Activated CD4-positive, alpha-beta memory T cell treated with anti-CD3 and anti-CD28 coated beads, Interleukin-2, amount 10 ng/mL, durations not matched to agents 7 days and 5 days (primary cell): ENCODE measurements around the gene SP4. TPM values are rescaled to one million over a fixed set of nuclear protein-coding genes. Genes with fewer than 3 reads are reported as not detected.

ENCODE experiments used
- CTCF ChIA-PET: fragments of 350-600 bp; sonication (Branson Sonifier 250); formaldehyde crosslinking; loops from one replicate; lab custom pipeline; 2021; ENCODE audit warnings: antibody characterized with exemption, inconsistent platforms; lab: Charles Lee
- POLR2A ChIA-PET: fragments of 350-600 bp; sonication (Branson Sonifier 250); formaldehyde crosslinking; loops from one replicate; lab custom pipeline; 2021; ENCODE audit warnings: antibody characterized with exemption; lab: Charles Lee
- DNase-seq: peaks from one replicate; pipeline ENCODE4 v3.0.0-alpha.2; 2020
- H3K27ac Mint-ChIP-seq: one replicate; pipeline ENCODE4 v1.8.0; 2021; ENCODE audit warnings: mild to moderate bottlenecking, mixed read lengths
- H3K27me3 Mint-ChIP-seq: one replicate; pipeline ENCODE4 v1.8.0; 2021; ENCODE audit warnings: mixed read lengths
- H3K36me3 Mint-ChIP-seq: one replicate; pipeline ENCODE4 v1.8.0; 2021; ENCODE audit warnings: low read depth, mixed read lengths
- H3K4me1 Mint-ChIP-seq: one replicate; pipeline ENCODE4 v1.8.0; 2021; ENCODE audit warnings: mixed read lengths
- H3K4me3 Mint-ChIP-seq: one replicate; pipeline ENCODE4 v1.8.0; 2021; ENCODE audit warnings: mild to moderate bottlenecking, mixed read lengths
- H3K9me3 Mint-ChIP-seq: one replicate; pipeline ENCODE4 v1.8.0; 2021; ENCODE audit warnings: mixed read lengths
- total RNA-seq, 2 experiments: library from RNA; stranded (reverse); gene quantifications; one replicate each; pipeline ENCODE4 v1.2.3, GENCODE V29; 2021

Gene SP4
- total RNA-seq, 2 experiments from 2014 or later: 54.2 to 54.3 TPM

GRCh38 chr7:21450941-21451340 lies 23.1 kb downstream of the SP4 start:
- peaks cover 49% of the 10 kb centered on the region for H3K9me3 Mint-ChIP-seq
- no peak overlapping the region for H3K4me3 Mint-ChIP-seq
- CTCF ChIA-PET: no interaction called here
- no peak for DNase-seq
- H3K27me3 Mint-ChIP-seq: no peaks in the 10 kb centered on the region
- peaks cover 27% of the 10 kb centered on the region for H3K4me1 Mint-ChIP-seq
- H3K36me3 Mint-ChIP-seq: peaks cover 90% of the 10 kb centered on the region
- POLR2A ChIA-PET: no interaction called here
- no peak overlapping the region for H3K27ac Mint-ChIP-seq

- POLR2A ChIA-PET: no interaction called here
- DNase-seq: no peak
- H3K27ac Mint-ChIP-seq: no peak overlapping the region
- no peak overlapping the region for H3K4me3 Mint-ChIP-seq
- peaks cover 96% of the 10 kb centered on the region for H3K36me3 Mint-ChIP-seq
- CTCF ChIA-PET: no interaction called here
- H3K4me1 Mint-ChIP-seq: peaks cover 13% of the 10 kb centered on the region
- H3K27me3 Mint-ChIP-seq: no peaks in the 10 kb centered on the region
- H3K9me3 Mint-ChIP-seq: peaks cover 60% of the 10 kb centered on the region
Measured at GRCh38 chr7:21454182-21454581, 26.3 kb downstream of the SP4 start.

- DNase-seq: no peak
- Mint-ChIP-seq H3K4me1 (peaks cover 12% of the 10 kb centered on the region), H3K9me3 (peaks cover 65% of the 10 kb centered on the region), H3K27ac (no peak overlapping the region), H3K4me3 (no peak overlapping the region), H3K27me3 (no peaks in the 10 kb centered on the region), H3K36me3 (peaks cover 98% of the 10 kb centered on the region)
- CTCF ChIA-PET: no interaction called here
- POLR2A ChIA-PET: interaction anchor here (1.6 kb wide), 1 partner anchor 116 kb away, joined by 3 read pairs; no protein-coding TSS in a partner anchor
Measured at GRCh38 chr7:21454906-21455305, 27.0 kb downstream of the SP4 start.

- ChIA-PET POLR2A (no interaction called here), CTCF (no interaction called here)
- Mint-ChIP-seq H3K4me3 (no peak overlapping the region), H3K4me1 (peaks cover 15% of the 10 kb centered on the region), H3K27me3 (no peaks in the 10 kb centered on the region), H3K9me3 (peaks cover 27% of the 10 kb centered on the region), H3K36me3 (peaks cover 82% of the 10 kb centered on the region), H3K27ac (no peak overlapping the region)
- DNase-seq: no peak
Measured at GRCh38 chr7:21461282-21461681, 33.4 kb downstream of the SP4 start.

GRCh38 chr7:21462081-21462480 lies 34.2 kb downstream of the SP4 start:
- Mint-ChIP-seq H3K4me3 (no peak overlapping the region), H3K4me1 (peaks cover 15% of the 10 kb centered on the region), H3K36me3 (peaks cover 79% of the 10 kb centered on the region), H3K27ac (no peak overlapping the region), H3K9me3 (peaks cover 23% of the 10 kb centered on the region), H3K27me3 (no peaks in the 10 kb centered on the region)
- ChIA-PET POLR2A (no interaction called here), CTCF (no interaction called here)
- no peak for DNase-seq

- H3K36me3 Mint-ChIP-seq: peaks cover 77% of the 10 kb centered on the region
- no peak overlapping the region for H3K27ac Mint-ChIP-seq
- H3K4me3 Mint-ChIP-seq: no peak overlapping the region
- no peaks in the 10 kb centered on the region for H3K27me3 Mint-ChIP-seq
- DNase-seq: no peak
- peaks cover 16% of the 10 kb centered on the region for H3K9me3 Mint-ChIP-seq
- peaks cover 15% of the 10 kb centered on the region for H3K4me1 Mint-ChIP-seq
- ChIA-PET CTCF (no interaction called here), POLR2A (no interaction called here)
Measured at GRCh38 chr7:21463524-21463923, 35.6 kb downstream of the SP4 start.

- no peak for DNase-seq
- no peaks in the 10 kb centered on the region for H3K9me3 Mint-ChIP-seq
- no peak overlapping the region for H3K27ac Mint-ChIP-seq
- H3K27me3 Mint-ChIP-seq: no peaks in the 10 kb centered on the region
- ChIA-PET CTCF (no interaction called here), POLR2A (no interaction called here)
- no peak overlapping the region for H3K4me3 Mint-ChIP-seq
- peaks cover 66% of the 10 kb centered on the region for H3K36me3 Mint-ChIP-seq
- peaks cover 4% of the 10 kb centered on the region for H3K4me1 Mint-ChIP-seq
Measured at GRCh38 chr7:21468969-21469368, 41.1 kb downstream of the SP4 start.

- ChIA-PET POLR2A (interaction anchor here (1.1 kb wide), 1 partner anchor 131 kb away, joined by 3 read pairs; no protein-coding TSS in a partner anchor), CTCF (interaction anchor here (0.7 kb wide), 1 partner anchor 1971 kb away, joined by 3 read pairs; no protein-coding TSS in a partner anchor)
- Mint-ChIP-seq H3K4me3 (no peak overlapping the region), H3K4me1 (peaks cover 4% of the 10 kb centered on the region), H3K36me3 (peaks cover 72% of the 10 kb centered on the region), H3K9me3 (no peaks in the 10 kb centered on the region), H3K27ac (no peak overlapping the region), H3K27me3 (no peaks in the 10 kb centered on the region)
- no peak for DNase-seq
Measured at GRCh38 chr7:21469894-21470293, 42.0 kb downstream of the SP4 start.

- DNase-seq: no peak
- H3K4me1 Mint-ChIP-seq: peaks cover 3% of the 10 kb centered on the region
- CTCF ChIA-PET: no interaction called here
- no peaks in the 10 kb centered on the region for H3K27me3 Mint-ChIP-seq
- no peak overlapping the region for H3K27ac Mint-ChIP-seq
- POLR2A ChIA-PET: no interaction called here
- no peak overlapping the region for H3K4me3 Mint-ChIP-seq
- H3K9me3 Mint-ChIP-seq: no peaks in the 10 kb centered on the region
- H3K36me3 Mint-ChIP-seq: peaks cover 61% of the 10 kb centered on the region
Measured at GRCh38 chr7:21472029-21472428, 44.1 kb downstream of the SP4 start.

GRCh38 chr7:21476429-21476828 lies 48.5 kb downstream of the SP4 start:
- H3K27me3 Mint-ChIP-seq: no peaks in the 10 kb centered on the region
- peaks cover 4% of the 10 kb centered on the region for H3K9me3 Mint-ChIP-seq
- POLR2A ChIA-PET: no interaction called here
- no peak for DNase-seq
- peaks cover 20% of the 10 kb centered on the region for H3K4me1 Mint-ChIP-seq
- CTCF ChIA-PET: no interaction called here
- H3K27ac Mint-ChIP-seq: no peak overlapping the region
- H3K36me3 Mint-ChIP-seq: peaks cover 74% of the 10 kb centered on the region
- H3K4me3 Mint-ChIP-seq: no peak overlapping the region

GRCh38 chr7:21480693-21481403 lies 53.0 kb downstream of the SP4 start:
- Mint-ChIP-seq H3K4me3 (no peak overlapping the region), H3K27ac (no peak overlapping the region), H3K9me3 (peaks cover 4% of the 10 kb centered on the region), H3K27me3 (no peaks in the 10 kb centered on the region), H3K4me1 (peaks cover 19% of the 10 kb centered on the region), H3K36me3 (peaks cover 74% of the 10 kb centered on the region)
- ChIA-PET POLR2A (no interaction called here), CTCF (no interaction called here)
- DNase-seq: no peak

- ChIA-PET POLR2A (no interaction called here), CTCF (no interaction called here)
- Mint-ChIP-seq H3K27me3 (no peaks in the 10 kb centered on the region), H3K27ac (no peak overlapping the region), H3K36me3 (peaks cover 78% of the 10 kb centered on the region), H3K4me3 (no peak overlapping the region), H3K9me3 (peaks cover 14% of the 10 kb centered on the region), H3K4me1 (peaks cover 4% of the 10 kb centered on the region)
- DNase-seq: no peak
Measured at GRCh38 chr7:21486511-21486910, 58.6 kb downstream of the SP4 start.

GRCh38 chr7:21495731-21496130 lies 67.8 kb downstream of the SP4 start:
- Mint-ChIP-seq H3K9me3 (peaks cover 43% of the 10 kb centered on the region), H3K4me3 (no peak overlapping the region), H3K27me3 (no peaks in the 10 kb centered on the region), H3K27ac (no peak overlapping the region), H3K4me1 (no peaks in the 10 kb centered on the region), H3K36me3 (peaks cover 85% of the 10 kb centered on the region)
- no peak for DNase-seq
- ChIA-PET CTCF (no interaction called here), POLR2A (no interaction called here)

GRCh38 chr7:21497072-21497471 lies 69.2 kb downstream of the SP4 start:
- Mint-ChIP-seq H3K27me3 (no peaks in the 10 kb centered on the region), H3K27ac (no peak overlapping the region), H3K36me3 (peaks cover 85% of the 10 kb centered on the region), H3K4me3 (no peak overlapping the region), H3K9me3 (peaks cover 36% of the 10 kb centered on the region), H3K4me1 (no peaks in the 10 kb centered on the region)
- ChIA-PET POLR2A (interaction anchor here (1.0 kb wide), 1 partner anchor 70 kb away, joined by 3 read pairs; the partner anchor contains the start of gene SP4), CTCF (no interaction called here)
- no peak for DNase-seq
